ENCODE results near the gene EML1.

The EML1 gene

DNA sequence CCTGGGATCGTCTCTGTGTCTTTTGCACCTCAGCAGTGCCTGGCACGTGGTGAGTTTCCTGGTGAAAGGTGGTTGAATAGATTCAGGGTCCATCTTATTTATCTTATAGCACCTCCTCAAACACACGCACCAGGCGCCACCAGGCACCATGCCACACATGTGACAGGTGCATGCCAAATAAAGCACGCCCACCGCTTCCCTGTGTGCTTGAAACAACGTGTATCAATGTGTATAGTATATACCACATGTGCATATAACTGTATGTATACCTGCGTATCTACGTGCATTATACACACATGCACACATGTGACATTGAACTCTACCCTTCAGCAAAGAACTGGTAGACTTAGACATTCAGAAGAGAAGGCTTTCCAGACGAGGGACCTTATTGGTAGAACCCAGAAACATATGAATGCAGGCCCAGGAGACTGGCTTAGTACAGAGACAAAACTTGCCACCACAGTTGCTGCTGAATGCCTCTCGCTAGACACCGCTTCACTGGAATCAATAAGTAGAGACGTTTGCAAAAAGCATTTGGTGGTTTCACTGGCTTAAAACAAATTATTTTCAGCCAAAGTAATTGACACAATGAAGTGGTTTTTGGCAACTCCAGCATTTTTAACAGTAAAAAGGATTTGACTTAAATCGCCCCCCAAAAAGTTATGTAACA is 10.0 kb downstream of the EML1 start:
- H3K27ac ChIP-seq (replicated peaks) = no peak overlapping the region
- no peak for DNase-seq (ENCODE audit: low read depth in 1 of 2, low spot score in 1 of 2)
- H3K27me3 ChIP-seq (ENCODE audit: insufficient read depth, poor library complexity, severe bottlenecking) = peaks cover 14% of the 10 kb centered on the region
- no peak for TF ChIP-seq GABPA (IDR thresholded peaks at IDR 0.05; ENCODE audit: low read depth)
- no peak overlapping the region for H3K4me3 ChIP-seq (replicated peaks; ENCODE audit: insufficient read depth, low read length)

DNA sequence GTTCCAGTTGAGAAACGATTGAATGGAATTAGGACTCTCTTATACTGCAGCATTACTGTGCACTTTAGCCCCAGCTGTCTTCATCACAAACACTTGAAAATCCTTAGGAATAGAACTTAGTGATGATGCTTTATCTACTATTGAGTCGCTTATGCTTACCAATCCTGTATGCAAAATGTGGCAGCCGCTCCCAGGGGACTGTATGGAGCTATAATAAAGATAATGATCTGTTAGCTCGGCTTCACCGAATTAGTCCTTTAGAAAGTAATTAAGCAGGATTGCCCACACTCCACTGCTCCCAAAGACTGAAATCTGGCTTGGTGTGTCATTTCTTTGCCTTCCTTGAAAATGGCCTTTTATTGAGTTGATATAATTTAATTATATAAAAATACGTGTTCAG is 10.6 kb downstream of the EML1 start:
- Histone ChIP-seq H3K27ac (replicated peaks) (no peak overlapping the region), H3K27me3 (ENCODE audit: insufficient read depth, poor library complexity, severe bottlenecking) (peaks cover 15% of the 10 kb centered on the region), H3K4me3 (replicated peaks; ENCODE audit: insufficient read depth, low read length) (no peak overlapping the region)
- no peak for DNase-seq (ENCODE audit: low read depth in 1 of 2, low spot score in 1 of 2)
- TF ChIP-seq POLR2AphosphoS5 (IDR thresholded peaks at IDR 0.05; ENCODE audit: low read depth) = no peak
- TF ChIP-seq REST (IDR thresholded peaks at IDR 0.05; ENCODE audit: insufficient replicate concordance, low read depth) = no peak
- TF ChIP-seq GABPA (IDR thresholded peaks at IDR 0.05; ENCODE audit: low read depth) = no peak

DNA sequence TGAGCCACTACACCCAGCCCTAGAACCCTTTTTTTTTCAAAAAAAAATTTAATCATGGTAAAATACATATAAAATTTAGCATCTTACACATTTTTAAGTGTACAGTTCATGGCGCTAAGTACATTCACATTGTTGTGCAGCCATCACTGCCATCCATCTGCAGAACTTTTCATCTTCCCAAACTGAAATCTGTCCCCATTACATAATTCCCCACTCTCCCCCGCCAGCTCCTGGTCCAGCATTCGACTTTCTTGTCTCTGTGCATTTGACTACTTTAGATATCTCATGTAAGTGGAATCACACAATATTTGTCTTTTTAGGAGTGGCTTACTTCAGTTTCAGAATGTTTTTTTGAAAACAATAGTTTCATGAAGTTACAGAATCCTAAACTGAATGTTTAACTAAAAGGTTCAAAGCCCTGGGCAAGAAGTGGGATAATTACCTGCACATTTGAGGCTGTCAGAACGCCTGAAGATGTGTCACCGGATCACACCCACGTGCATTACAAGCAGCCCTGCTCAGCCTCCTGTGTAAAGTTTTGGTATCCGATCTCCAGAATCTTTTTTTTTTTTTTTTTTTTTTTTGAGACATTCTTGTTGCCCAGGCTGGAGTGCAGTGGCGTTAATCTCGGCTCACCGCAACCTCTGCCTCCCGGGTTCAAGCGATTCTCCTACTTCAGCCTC is 12.7 kb downstream of the EML1 start:
- Histone ChIP-seq H3K27ac (replicated peaks) (no peak overlapping the region), H3K27me3 (ENCODE audit: insufficient read depth, poor library complexity, severe bottlenecking) (peaks cover 18% of the 10 kb centered on the region), H3K4me3 (replicated peaks; ENCODE audit: insufficient read depth, low read length) (no peak overlapping the region)
- DNase-seq (ENCODE audit: low read depth in 1 of 2, low spot score in 1 of 2) = no peak
- TF ChIP-seq POLR2AphosphoS5 (IDR thresholded peaks at IDR 0.05; ENCODE audit: low read depth) (no peak), GABPA (IDR thresholded peaks at IDR 0.05; ENCODE audit: low read depth) (no peak)
- TF ChIP-seq, protein P1, sequence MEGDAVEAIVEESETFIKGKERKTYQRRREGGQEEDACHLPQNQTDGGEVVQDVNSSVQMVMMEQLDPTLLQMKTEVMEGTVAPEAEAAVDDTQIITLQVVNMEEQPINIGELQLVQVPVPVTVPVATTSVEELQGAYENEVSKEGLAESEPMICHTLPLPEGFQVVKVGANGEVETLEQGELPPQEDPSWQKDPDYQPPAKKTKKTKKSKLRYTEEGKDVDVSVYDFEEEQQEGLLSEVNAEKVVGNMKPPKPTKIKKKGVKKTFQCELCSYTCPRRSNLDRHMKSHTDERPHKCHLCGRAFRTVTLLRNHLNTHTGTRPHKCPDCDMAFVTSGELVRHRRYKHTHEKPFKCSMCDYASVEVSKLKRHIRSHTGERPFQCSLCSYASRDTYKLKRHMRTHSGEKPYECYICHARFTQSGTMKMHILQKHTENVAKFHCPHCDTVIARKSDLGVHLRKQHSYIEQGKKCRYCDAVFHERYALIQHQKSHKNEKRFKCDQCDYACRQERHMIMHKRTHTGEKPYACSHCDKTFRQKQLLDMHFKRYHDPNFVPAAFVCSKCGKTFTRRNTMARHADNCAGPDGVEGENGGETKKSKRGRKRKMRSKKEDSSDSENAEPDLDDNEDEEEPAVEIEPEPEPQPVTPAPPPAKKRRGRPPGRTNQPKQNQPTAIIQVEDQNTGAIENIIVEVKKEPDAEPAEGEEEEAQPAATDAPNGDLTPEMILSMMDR (IDR thresholded peaks at IDR 0.05; ENCODE audit: insufficient read depth, low read length) = no peak

DNA sequence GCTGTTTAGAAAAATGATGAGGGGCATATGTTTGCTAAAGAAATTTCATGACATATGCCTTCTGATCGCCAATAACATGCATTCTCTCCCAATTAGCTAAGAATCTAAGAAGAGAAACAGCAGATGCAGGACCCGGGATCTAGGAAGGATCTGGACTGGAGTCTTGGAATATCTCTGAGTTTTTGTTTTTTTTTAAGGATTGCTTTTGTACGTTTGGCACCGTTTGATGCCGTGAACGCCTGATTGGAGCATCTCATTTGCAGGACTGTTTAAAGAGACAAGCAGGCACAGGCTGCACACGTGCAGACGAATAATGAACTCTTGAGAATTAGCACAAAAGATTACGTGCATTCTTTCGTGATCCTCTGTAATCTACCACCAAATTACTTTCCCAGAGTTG is 13.6 kb downstream of the EML1 start:
- TF ChIP-seq SPI1 (IDR thresholded peaks at IDR 0.05; ENCODE audit: borderline replicate concordance, low read depth) (no peak), GABPA (IDR thresholded peaks at IDR 0.05; ENCODE audit: low read depth) (no peak), POLR2AphosphoS5 (IDR thresholded peaks at IDR 0.05; ENCODE audit: low read depth) (no peak), REST (IDR thresholded peaks at IDR 0.05; ENCODE audit: insufficient replicate concordance, low read depth) (no peak)
- TF ChIP-seq, protein P1 (IDR thresholded peaks at IDR 0.05; ENCODE audit: insufficient read depth, low read length) = no peak

More for the DNA sequence above, 13.6 kb downstream of the EML1 start:
- Histone ChIP-seq H3K4me3 (replicated peaks; ENCODE audit: insufficient read depth, low read length) (no peak overlapping the region), H3K27ac (replicated peaks) (no peak overlapping the region), H3K27me3 (ENCODE audit: insufficient read depth, poor library complexity, severe bottlenecking) (peaks cover 18% of the 10 kb centered on the region)
- DNase-seq (ENCODE audit: low read depth in 1 of 2, low spot score in 1 of 2) = no peak
